Breast epithelium (tissue), 3 donors: ENCODE measurements around the gene CTXN1.

Source experiments
- CTCF ChIP-seq, 3 donors: fragments of 450-650 bp; IDR thresholded peaks; one replicate each; pipeline ENCODE4 v1.5.1; 2016 to 2017; ENCODE audit warnings: antibody characterized with exemption in 3 of 3, mild to moderate bottlenecking in 3 of 3, moderate library complexity in 3 of 3
- POLR2A ChIP-seq: fragments of 450-650 bp; IDR thresholded peaks from one replicate; pipeline ENCODE4 v1.6.1; 2016; ENCODE audit warnings: antibody characterized with exemption, mild to moderate bottlenecking, moderate library complexity

GRCh38 chr19:7962644-7963268 lies 36.8 kb upstream of the CTXN1 start:
- TF ChIP-seq POLR2A: no peak
- TF ChIP-seq CTCF (IDR thresholded peaks at IDR 0.05): no peak
